ENCODE data around the gene MEF2A.
"Not testable (repeated sequence)": the region's sequence is repeated elsewhere in the genome, so short reads cannot be mapped to it uniquely, and the experiment has no call there.

The MEF2A gene

GRCh38 chr15:99657996-99658395, 92.2 kb downstream of the MEF2A start:
- no peaks in the 10 kb centered on the region for H3K27me3 ChIP-seq (ENCODE audit: control insufficient read depth in 1 of 2, insufficient read depth in 2 of 2, low read length in 2 of 2)
- H3K4me1 ChIP-seq (ENCODE audit: insufficient read depth, low read length), result peaks cover 6% of the 10 kb centered on the region
- no peaks in the 10 kb centered on the region for H3K36me3 ChIP-seq (ENCODE audit: insufficient read depth, low read length)
- no peak overlapping the region for H3K9ac ChIP-seq (ENCODE audit: low read length)
- no peak overlapping the region for H3K4me3 ChIP-seq (ENCODE audit: low read depth in 1 of 2, low read length in 2 of 2)
- no peaks in the 10 kb centered on the region for H3K9me3 ChIP-seq (ENCODE audit: low read length)
- H3K27ac ChIP-seq (ENCODE audit: low read depth, low read length), result no peak overlapping the region

GRCh38 chr15:99662903-99663302, 97.1 kb downstream of the MEF2A start:
- no peaks in the 10 kb centered on the region for H3K27me3 ChIP-seq (ENCODE audit: control insufficient read depth in 1 of 2, insufficient read depth in 2 of 2, low read length in 2 of 2)
- H3K9me3 ChIP-seq (ENCODE audit: low read length), result no peaks in the 10 kb centered on the region
- no peak overlapping the region for H3K27ac ChIP-seq (ENCODE audit: low read depth, low read length)
- no peak overlapping the region for H3K9ac ChIP-seq (ENCODE audit: low read length)
- peaks cover 6% of the 10 kb centered on the region for H3K4me1 ChIP-seq (ENCODE audit: insufficient read depth, low read length)
- H3K36me3 ChIP-seq (ENCODE audit: insufficient read depth, low read length), result no peaks in the 10 kb centered on the region
- H3K4me3 ChIP-seq (ENCODE audit: low read depth in 1 of 2, low read length in 2 of 2), result no peak overlapping the region

GRCh38 chr15:99666073-99666472, 100.3 kb downstream of the MEF2A start:
- H3K27ac ChIP-seq (ENCODE audit: low read depth, low read length); H3K27me3 ChIP-seq (ENCODE audit: control insufficient read depth in 1 of 2, insufficient read depth in 2 of 2, low read length in 2 of 2); H3K36me3 ChIP-seq (ENCODE audit: insufficient read depth, low read length); H3K9me3 ChIP-seq (ENCODE audit: low read length); H3K4me3 ChIP-seq (ENCODE audit: low read depth in 1 of 2, low read length in 2 of 2); H3K9ac ChIP-seq (ENCODE audit: low read length): not testable (repeated sequence)
- H3K4me1 ChIP-seq (ENCODE audit: insufficient read depth, low read length), result peaks cover 17% of the 10 kb centered on the region

- Histone ChIP-seq H3K27ac (ENCODE audit: low read depth, low read length) (peak overlapping the region; percentile 19), H3K4me3 (ENCODE audit: low read depth in 1 of 2, low read length in 2 of 2) (no peak overlapping the region), H3K9ac (ENCODE audit: low read length) (no peak overlapping the region), H3K4me1 (ENCODE audit: insufficient read depth, low read length) (peaks cover 11% of the 10 kb centered on the region), H3K27me3 (ENCODE audit: control insufficient read depth in 1 of 2, insufficient read depth in 2 of 2, low read length in 2 of 2) (no peaks in the 10 kb centered on the region), H3K9me3 (ENCODE audit: low read length) (no peaks in the 10 kb centered on the region), H3K36me3 (ENCODE audit: insufficient read depth, low read length) (peaks cover 8% of the 10 kb centered on the region)
Observed at GRCh38 chr15:99668533-99669182, 102.9 kb downstream of the MEF2A start.

- no peak overlapping the region for H3K9ac ChIP-seq (ENCODE audit: low read length)
- H3K9me3 ChIP-seq (ENCODE audit: low read length), result no peaks in the 10 kb centered on the region
- H3K36me3 ChIP-seq (ENCODE audit: insufficient read depth, low read length), result peaks cover 10% of the 10 kb centered on the region
- H3K27me3 ChIP-seq (ENCODE audit: control insufficient read depth in 1 of 2, insufficient read depth in 2 of 2, low read length in 2 of 2), result no peaks in the 10 kb centered on the region
- no peak overlapping the region for H3K27ac ChIP-seq (ENCODE audit: low read depth, low read length)
- no peak overlapping the region for H3K4me3 ChIP-seq (ENCODE audit: low read depth in 1 of 2, low read length in 2 of 2)
- peaks cover 11% of the 10 kb centered on the region for H3K4me1 ChIP-seq (ENCODE audit: insufficient read depth, low read length)
Observed at GRCh38 chr15:99669250-99669649, 103.5 kb downstream of the MEF2A start.

GRCh38 chr15:99671926-99672635, 106.3 kb downstream of the MEF2A start:
- Histone ChIP-seq H3K36me3 (ENCODE audit: insufficient read depth, low read length) (peaks cover 28% of the 10 kb centered on the region), H3K9me3 (ENCODE audit: low read length) (no peaks in the 10 kb centered on the region), H3K4me1 (ENCODE audit: insufficient read depth, low read length) (peaks cover 11% of the 10 kb centered on the region), H3K4me3 (ENCODE audit: low read depth in 1 of 2, low read length in 2 of 2) (no peak overlapping the region), H3K9ac (ENCODE audit: low read length) (no peak overlapping the region), H3K27ac (ENCODE audit: low read depth, low read length) (no peak overlapping the region), H3K27me3 (ENCODE audit: control insufficient read depth in 1 of 2, insufficient read depth in 2 of 2, low read length in 2 of 2) (no peaks in the 10 kb centered on the region)

GRCh38 chr15:99673111-99673510, 107.3 kb downstream of the MEF2A start:
- no peak overlapping the region for H3K9ac ChIP-seq (ENCODE audit: low read length)
- no peak overlapping the region for H3K27ac ChIP-seq (ENCODE audit: low read depth, low read length)
- H3K4me1 ChIP-seq (ENCODE audit: insufficient read depth, low read length), result peaks cover 11% of the 10 kb centered on the region
- no peaks in the 10 kb centered on the region for H3K27me3 ChIP-seq (ENCODE audit: control insufficient read depth in 1 of 2, insufficient read depth in 2 of 2, low read length in 2 of 2)
- peaks cover 28% of the 10 kb centered on the region for H3K36me3 ChIP-seq (ENCODE audit: insufficient read depth, low read length)
- no peak overlapping the region for H3K4me3 ChIP-seq (ENCODE audit: low read depth in 1 of 2, low read length in 2 of 2)
- H3K9me3 ChIP-seq (ENCODE audit: low read length), result no peaks in the 10 kb centered on the region

GRCh38 chr15:99674279-99674678, 108.5 kb downstream of the MEF2A start:
- no peaks in the 10 kb centered on the region for H3K9me3 ChIP-seq (ENCODE audit: low read length)
- peaks cover 33% of the 10 kb centered on the region for H3K36me3 ChIP-seq (ENCODE audit: insufficient read depth, low read length)
- no peaks in the 10 kb centered on the region for H3K27me3 ChIP-seq (ENCODE audit: control insufficient read depth in 1 of 2, insufficient read depth in 2 of 2, low read length in 2 of 2)
- no peak overlapping the region for H3K9ac ChIP-seq (ENCODE audit: low read length)
- H3K4me1 ChIP-seq (ENCODE audit: insufficient read depth, low read length), result peaks cover under 1% of the 10 kb centered on the region
- no peak overlapping the region for H3K4me3 ChIP-seq (ENCODE audit: low read depth in 1 of 2, low read length in 2 of 2)
- H3K27ac ChIP-seq (ENCODE audit: low read depth, low read length), result no peak overlapping the region

- Histone ChIP-seq H3K4me1 (ENCODE audit: insufficient read depth, low read length) (no peaks in the 10 kb centered on the region), H3K9ac (ENCODE audit: low read length) (no peak overlapping the region), H3K36me3 (ENCODE audit: insufficient read depth, low read length) (peaks cover 29% of the 10 kb centered on the region), H3K9me3 (ENCODE audit: low read length) (no peaks in the 10 kb centered on the region), H3K27me3 (ENCODE audit: control insufficient read depth in 1 of 2, insufficient read depth in 2 of 2, low read length in 2 of 2) (no peaks in the 10 kb centered on the region), H3K27ac (ENCODE audit: low read depth, low read length) (no peak overlapping the region), H3K4me3 (ENCODE audit: low read depth in 1 of 2, low read length in 2 of 2) (no peak overlapping the region)
Observed at GRCh38 chr15:99677540-99678134, 111.9 kb downstream of the MEF2A start.

- H3K27me3 ChIP-seq (ENCODE audit: control insufficient read depth in 1 of 2, insufficient read depth in 2 of 2, low read length in 2 of 2), result no peaks in the 10 kb centered on the region
- H3K4me3 ChIP-seq (ENCODE audit: low read depth in 1 of 2, low read length in 2 of 2), result no peak overlapping the region
- H3K4me1 ChIP-seq (ENCODE audit: insufficient read depth, low read length), result no peaks in the 10 kb centered on the region
- no peaks in the 10 kb centered on the region for H3K9me3 ChIP-seq (ENCODE audit: low read length)
- peaks cover 15% of the 10 kb centered on the region for H3K36me3 ChIP-seq (ENCODE audit: insufficient read depth, low read length)
- no peak overlapping the region for H3K9ac ChIP-seq (ENCODE audit: low read length)
- H3K27ac ChIP-seq (ENCODE audit: low read depth, low read length), result no peak overlapping the region
Observed at GRCh38 chr15:99680276-99680675, 114.5 kb downstream of the MEF2A start.

- peaks cover 7% of the 10 kb centered on the region for H3K36me3 ChIP-seq (ENCODE audit: insufficient read depth, low read length)
- H3K4me3 ChIP-seq (ENCODE audit: low read depth in 1 of 2, low read length in 2 of 2), result no peak overlapping the region
- no peak overlapping the region for H3K9ac ChIP-seq (ENCODE audit: low read length)
- H3K27ac ChIP-seq (ENCODE audit: low read depth, low read length), result no peak overlapping the region
- H3K9me3 ChIP-seq (ENCODE audit: low read length), result peaks cover 5% of the 10 kb centered on the region
- no peaks in the 10 kb centered on the region for H3K4me1 ChIP-seq (ENCODE audit: insufficient read depth, low read length)
- H3K27me3 ChIP-seq (ENCODE audit: control insufficient read depth in 1 of 2, insufficient read depth in 2 of 2, low read length in 2 of 2), result no peaks in the 10 kb centered on the region
Observed at GRCh38 chr15:99681990-99682389, 116.2 kb downstream of the MEF2A start.
